ENCODE results near the gene PLCL2.

GRCh38 chr3:16999161-16999560 lies 114.4 kb downstream of the PLCL2 start:
- TF ChIP-seq CTCF (IDR thresholded peaks at IDR 0.05; ENCODE audit: low read depth, low read length, missing input control) (no peak), GABPA (IDR thresholded peaks at IDR 0.05 in 1 of 2, conservative IDR thresholded peaks at IDR 0.05 in 1 of 2) (no peak), TAF1 (conservative IDR thresholded peaks at IDR 0.05) (no peak), REST (IDR thresholded peaks at IDR 0.05) (no peak), RXRA (IDR thresholded peaks at IDR 0.05) (no peak)
